Renal cortical epithelial cell (primary cell): ENCODE results near the gene MAN2A2. TPM values are rescaled to one million over a fixed set of nuclear protein-coding genes. Genes with fewer than 3 reads are reported as not detected.
"Not testable (repeated sequence)": the region's sequence is repeated elsewhere in the genome, so short reads cannot be mapped to it uniquely, and the experiment has no call there.

Source experiments
- DNase-seq: peaks from one replicate; pipeline ENCODE4 v3.0.0-alpha.2; 2011; ENCODE audit warnings: low read depth
- total RNA-seq: library from RNA; depleted of rRNA; stranded (reverse); fragments of >200 nt; gene quantifications from 2 replicates; pipeline ENCODE4 v1.2.3, GENCODE V29; 2014

Gene MAN2A2
- total RNA-seq, 1 donor from 2014 or later: 31.3 TPM

DNA sequence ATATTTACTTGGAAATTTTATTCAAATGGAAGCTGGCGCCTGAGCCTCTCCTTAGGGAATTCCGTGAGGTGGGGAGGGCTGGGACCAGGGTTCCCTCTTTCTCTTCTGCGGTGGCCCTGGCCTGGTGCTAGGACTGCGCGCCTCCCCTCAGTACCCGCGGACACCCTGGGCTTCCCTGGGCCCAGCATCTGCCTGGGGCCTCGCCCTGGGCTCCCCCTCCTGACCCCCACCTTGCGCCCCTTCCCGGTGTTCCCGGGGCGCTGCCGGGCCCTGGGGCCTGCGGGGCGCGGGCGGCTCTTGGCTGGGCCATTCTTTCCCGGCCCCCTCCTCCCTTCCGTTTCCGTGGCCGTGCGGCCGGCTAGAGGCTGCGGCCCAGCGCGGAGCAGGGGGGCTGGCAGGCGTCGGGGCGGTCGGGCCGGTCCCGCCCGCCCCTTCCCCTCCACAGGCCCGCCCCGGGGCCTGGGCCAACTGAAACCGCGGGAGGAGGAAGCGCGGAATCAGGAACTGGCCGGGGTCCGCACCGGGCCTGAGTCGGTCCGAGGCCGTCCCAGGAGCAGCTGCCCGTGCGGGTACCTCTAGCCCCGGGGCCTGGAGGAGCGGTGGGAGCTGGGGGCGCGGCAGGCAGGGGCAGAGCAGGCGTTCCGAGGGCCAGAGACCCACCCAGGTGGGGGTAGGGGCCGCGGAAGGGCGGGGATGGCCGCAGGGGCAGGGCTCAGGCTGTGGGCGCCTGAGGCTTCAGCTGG is 19.0 kb upstream of the MAN2A2 start, which contains the start of gene FES:
Gene FES (plus strand): TSS at position 529 of the 743 bp plus-strand sequence. CDS start 542 bp downstream, outside the sequence.
- DNase-seq: no peak

DNA sequence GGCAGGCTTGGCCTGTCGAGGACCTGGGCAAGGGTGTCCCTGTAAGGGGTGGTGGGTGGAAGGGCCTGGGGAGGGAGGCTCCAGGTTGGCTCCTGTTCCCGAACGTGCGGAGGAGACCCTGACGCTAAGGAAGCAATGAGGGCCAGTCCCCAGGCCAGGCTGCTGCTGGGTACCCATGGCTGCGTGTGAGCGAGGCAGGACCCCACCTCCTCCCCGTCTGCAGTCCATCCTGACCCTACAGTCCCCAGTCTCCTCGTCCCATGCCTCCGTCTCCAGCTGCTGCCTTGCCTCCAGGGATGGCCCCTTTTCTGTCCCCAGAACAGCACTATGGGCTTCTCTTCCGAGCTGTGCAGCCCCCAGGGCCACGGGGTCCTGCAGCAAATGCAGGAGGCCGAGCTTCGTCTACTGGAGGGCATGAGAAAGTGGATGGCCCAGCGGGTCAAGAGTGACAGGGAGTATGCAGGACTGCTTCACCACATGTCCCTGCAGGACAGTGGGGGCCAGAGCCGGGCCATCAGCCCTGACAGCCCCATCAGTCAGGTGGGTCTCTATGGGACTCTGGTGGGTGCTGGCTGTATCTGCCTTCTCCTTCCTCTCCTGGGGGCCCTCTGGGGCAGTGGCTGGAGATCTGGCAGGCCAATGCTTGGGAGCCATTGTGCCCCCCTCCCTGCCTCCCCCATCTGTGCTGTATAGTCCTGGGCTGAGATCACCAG is 18.2 kb upstream of the MAN2A2 start:
- DNase-seq: no peak

DNA sequence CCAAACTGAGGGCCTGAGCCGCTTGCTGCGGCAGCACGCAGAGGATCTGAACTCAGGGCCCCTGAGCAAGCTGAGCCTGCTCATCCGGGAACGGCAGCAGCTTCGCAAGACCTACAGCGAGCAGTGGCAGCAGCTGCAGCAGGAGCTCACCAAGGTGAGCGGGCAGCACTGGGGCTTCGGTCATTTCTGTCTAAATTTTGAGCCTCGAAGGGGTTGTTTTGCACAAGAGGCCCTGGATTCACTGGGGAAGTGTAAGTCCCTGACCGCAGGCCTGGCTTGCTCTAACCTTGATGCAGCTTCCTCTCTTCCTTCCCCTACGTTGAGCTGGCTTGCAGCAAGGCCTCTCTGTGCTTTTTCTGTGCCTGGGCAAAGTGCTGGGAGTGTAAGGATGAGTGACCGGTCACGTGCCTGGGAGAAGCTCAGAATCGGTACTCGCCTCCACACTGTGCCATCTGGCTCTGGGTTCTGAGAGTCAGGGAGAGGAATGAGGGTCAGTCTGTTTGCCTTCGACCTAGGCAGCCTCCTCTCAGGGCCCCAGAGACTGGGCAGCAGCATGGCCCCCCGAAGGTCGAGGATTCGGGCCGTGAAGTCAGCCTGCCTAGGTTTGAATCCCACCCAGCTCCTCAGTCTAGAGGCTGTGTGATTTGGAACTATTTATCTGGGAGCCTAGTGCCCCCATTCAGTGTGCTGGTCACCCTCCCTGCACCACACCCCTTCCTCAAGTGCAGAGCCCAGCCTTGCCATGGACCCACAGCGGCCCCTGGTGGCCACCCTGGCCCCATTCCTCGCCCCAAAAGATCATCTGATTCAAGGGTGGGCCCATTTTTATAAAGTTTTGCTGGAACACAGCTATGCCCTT is 17.4 kb upstream of the MAN2A2 start:
- DNase-seq: no peak

DNA sequence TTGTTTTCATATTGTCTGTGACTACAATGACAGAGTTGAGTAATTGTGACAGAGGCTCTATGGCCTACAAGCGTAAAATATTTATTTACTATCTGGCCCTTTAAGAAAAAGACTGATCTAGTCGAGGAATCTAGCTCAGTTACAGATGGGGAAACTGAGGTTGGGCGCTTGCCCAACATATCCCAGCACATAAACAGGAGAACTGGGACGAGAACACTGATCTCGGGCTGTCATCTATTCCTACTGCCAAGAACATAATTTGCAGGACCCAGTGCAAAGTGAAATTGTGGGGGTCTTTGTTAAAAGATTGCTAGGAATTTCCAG is 16.8 kb upstream of the MAN2A2 start:
- DNase-seq: no peak

DNA sequence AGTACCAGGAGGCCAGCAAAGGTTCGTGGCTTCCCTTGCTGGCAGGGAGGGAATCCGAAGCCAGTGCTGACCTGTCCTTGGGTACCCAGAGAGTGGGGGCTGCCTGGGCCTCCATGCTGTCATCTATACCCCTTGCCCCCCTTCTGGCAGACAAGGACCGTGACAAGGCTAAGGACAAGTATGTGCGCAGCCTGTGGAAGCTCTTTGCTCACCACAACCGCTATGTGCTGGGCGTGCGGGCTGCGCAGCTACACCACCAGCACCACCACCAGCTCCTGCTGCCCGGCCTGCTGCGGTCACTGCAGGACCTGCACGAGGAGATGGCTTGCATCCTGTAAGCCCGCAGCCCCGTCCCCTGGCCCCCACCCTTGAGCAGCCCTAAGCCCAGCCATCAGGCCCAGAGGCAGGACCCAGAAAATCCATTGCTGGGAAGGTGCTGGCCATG is 16.0 kb upstream of the MAN2A2 start:
- DNase-seq: no peak

DNA sequence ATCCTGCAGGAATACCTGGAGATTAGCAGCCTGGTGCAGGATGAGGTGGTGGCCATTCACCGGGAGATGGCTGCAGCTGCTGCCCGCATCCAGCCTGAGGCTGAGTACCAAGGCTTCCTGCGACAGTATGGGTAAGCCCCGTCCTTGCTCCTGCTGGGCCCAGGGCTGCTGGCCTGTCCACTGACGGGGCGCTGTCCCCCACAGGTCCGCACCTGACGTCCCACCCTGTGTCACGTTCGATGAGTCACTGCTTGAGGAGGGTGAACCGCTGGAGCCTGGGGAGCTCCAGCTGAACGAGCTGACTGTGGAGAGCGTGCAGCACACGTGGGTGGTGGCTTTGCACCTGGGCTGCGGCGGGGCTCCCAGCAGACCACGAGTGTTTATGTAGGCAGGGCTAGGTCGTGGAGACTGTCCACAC is 13.8 kb upstream of the MAN2A2 start:
- no peak for DNase-seq

DNA sequence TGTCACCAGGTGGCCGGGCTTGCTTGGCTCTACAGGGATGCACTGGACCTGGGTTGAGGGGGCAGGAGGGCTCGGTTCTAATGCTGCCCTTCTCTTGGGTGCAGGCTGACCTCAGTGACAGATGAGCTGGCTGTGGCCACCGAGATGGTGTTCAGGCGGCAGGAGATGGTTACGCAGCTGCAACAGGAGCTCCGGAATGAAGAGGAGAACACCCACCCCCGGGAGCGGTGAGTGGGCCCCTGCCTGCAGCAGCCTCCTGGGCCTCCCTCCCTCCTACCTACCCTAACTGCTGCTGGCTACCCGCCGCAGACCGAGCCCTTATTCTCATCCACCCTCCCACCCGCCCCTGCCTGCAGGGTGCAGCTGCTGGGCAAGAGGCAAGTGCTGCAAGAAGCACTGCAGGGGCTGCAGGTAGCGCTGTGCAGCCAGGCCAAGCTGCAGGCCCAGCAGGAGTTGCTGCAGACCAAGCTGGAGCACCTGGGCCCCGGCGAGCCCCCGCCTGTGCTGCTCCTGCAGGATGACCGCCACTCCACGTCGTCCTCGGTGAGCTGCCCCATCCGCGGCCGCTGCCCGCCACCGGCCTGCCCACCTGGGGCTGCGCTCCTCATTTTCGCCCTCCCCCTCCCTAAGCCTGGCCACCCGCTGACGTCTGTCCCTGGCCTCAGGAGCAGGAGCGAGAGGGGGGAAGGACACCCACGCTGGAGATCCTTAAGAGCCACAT is 13.2 kb upstream of the MAN2A2 start:
- DNase-seq: no peak

DNA sequence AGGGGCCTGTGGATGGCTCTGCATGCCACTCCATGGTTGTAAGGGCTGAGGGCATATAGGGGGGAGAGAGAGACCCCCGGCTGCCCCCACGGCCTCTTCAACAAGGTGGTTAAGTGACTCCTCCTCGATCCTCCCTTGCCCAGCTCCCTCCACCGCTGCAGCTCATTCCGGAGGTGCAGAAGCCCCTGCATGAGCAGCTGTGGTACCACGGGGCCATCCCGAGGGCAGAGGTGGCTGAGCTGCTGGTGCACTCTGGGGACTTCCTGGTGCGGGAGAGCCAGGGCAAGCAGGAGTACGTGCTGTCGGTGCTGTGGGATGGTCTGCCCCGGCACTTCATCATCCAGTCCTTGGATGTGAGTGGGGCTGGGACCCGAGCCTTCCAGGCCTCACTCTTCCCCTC is 12.3 kb upstream of the MAN2A2 start:
- no peak for DNase-seq

DNA sequence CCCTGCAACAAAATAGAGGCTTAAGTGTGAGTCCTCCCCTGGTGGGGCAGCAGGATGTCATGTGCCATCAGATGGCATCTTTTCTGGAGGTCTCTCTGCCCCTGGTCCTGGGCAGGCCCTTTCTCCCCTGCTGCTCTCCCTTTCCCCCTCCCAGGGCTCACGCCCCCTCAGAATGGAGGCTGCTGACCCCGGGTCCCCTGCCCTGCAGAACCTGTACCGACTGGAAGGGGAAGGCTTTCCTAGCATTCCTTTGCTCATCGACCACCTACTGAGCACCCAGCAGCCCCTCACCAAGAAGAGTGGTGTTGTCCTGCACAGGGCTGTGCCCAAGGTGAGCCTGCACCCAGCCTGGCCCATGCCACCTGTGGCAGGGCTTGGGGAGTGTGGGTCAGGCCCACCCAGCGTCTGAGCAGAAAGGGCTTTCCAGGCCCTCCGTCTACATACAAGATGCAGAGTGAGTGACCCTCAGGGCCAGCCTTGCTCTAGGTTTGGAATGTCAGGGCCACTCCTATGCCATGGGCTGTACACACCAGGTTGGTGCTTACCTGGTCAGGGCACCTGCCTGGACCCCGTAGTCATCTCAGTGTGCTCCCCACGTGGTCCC is 11.7 kb upstream of the MAN2A2 start:
- DNase-seq: no peak

DNA sequence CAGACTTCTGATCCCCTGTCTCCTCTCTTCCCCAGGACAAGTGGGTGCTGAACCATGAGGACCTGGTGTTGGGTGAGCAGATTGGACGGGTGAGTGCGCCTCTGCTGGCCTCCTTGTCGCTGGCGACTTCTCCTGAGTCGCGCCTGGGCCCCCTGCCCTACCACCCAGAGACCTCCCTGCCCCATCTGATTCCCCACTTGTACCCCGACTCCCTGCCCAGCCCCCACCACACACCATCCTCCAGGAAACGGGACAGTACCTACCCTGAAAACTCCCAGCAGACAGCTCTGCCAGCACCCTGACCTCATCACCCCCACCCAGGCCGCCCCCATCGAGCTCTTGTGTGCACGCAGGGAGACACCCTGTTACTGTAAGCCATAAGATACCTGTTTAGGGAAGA is 11.1 kb upstream of the MAN2A2 start:
- DNase-seq: no peak

DNA sequence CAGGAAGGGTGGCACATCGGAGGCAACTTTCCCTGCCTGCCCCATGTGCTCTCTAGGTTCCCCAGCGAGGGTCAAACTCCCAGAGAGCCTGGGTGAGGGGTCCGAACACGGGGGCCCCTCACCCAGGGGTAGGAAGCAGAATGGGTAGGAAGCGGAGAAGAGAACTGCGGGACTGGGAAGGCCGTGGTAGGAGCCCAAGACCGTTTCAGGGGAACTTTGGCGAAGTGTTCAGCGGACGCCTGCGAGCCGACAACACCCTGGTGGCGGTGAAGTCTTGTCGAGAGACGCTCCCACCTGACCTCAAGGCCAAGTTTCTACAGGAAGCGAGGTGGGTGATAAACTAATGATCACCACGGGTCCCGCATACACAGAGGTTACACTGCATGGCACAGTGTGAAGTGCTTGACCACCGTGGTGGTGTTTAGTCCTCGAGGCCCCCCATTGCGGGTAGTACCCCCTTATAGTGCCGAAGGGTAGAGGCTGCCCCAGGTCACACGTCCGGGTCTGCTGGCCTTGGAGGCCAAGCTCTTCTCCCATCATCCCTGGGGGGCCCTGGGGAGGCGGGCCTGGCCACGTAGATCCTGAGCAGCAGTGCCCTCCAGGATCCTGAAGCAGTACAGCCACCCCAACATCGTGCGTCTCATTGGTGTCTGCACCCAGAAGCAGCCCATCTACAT is 10.5 kb upstream of the MAN2A2 start:
- DNase-seq: no peak

DNA sequence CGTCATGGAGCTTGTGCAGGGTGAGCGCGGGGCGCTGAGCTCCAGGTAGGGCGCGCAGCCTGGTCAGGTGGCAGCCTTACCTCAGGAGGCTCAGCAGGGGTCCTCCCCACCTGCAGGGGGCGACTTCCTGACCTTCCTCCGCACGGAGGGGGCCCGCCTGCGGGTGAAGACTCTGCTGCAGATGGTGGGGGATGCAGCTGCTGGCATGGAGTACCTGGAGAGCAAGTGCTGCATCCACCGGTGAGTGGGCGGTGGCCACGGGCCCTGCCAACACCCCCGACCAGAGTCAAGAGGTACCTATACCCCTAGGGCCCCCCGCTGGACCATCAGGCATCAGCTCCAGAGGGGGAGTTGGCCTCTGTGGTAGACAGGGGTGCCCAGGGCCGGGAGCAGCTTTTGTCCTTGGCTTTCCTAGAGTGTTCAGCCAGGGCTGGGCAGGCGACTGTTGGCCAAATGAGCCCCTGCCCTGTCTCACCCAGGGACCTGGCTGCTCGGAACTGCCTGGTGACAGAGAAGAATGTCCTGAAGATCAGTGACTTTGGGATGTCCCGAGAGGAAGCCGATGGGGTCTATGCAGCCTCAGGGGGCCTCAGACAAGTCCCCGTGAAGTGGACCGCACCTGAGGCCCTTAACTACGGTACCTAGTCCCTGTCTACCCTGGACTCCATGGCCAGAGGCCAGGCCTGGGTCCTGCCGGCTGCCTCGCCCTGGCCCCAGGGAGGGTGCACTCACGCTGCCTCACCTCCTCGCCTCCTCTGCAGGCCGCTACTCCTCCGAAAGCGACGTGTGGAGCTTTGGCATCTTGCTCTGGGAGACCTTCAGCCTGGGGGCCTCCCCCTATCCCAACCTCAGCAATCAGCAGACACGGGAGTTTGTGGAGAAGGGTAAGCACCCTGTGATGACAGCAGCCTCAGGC is 9.7 kb upstream of the MAN2A2 start:
- DNase-seq: no peak

DNA sequence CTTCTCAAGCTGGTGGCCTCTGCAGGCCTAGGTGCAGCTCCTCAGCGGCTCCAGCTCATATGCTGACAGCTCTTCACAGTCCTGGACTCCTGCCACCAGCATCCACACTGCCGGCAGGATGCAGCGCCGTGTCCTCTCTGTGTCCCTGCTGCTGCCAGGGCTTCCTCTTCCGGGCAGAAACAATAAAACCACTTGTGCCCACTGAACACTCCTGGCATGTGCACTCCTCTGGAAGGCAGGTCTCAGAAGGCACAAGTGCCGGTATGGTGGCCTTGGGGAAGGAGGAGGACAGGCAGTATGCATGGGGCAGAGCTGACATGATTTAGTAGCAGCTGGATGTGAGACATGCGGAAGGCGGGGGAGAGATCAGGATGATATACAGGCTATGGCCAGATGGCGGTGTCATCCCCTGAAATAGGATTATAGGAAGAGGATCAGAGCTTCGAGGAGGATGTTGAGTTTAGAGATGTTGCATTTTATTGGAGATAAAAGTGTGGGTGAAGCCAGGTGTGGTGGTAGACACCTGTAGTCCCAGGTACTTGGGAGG is 7.5 kb upstream of the MAN2A2 start:
- no peak for DNase-seq

DNA sequence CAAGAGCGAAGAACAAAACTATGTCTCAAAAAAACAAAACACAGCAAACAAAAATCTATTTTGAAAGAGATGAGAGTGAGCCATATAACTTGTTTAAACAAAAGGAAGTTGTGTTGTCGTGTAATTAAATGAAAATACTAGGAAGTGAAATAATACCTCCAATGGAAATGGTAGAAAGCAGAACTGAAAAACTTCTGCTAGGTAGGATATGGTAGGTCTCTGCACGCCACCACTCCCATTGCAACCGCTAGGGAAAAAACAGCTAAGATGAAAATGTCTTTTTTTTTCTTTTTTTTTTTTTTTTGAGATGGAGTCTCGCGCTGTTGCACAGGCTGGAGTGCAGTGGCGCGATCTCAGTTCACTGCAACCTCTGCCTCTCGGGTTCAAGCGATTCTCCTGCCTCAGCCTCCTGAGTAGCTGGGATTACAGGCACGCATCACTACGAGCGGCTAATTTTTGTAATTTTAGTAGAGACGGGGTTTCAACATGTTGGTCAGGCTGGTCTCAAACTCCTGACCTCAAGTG is 5.9 kb upstream of the MAN2A2 start:
- not testable (repeated sequence) for DNase-seq

DNA sequence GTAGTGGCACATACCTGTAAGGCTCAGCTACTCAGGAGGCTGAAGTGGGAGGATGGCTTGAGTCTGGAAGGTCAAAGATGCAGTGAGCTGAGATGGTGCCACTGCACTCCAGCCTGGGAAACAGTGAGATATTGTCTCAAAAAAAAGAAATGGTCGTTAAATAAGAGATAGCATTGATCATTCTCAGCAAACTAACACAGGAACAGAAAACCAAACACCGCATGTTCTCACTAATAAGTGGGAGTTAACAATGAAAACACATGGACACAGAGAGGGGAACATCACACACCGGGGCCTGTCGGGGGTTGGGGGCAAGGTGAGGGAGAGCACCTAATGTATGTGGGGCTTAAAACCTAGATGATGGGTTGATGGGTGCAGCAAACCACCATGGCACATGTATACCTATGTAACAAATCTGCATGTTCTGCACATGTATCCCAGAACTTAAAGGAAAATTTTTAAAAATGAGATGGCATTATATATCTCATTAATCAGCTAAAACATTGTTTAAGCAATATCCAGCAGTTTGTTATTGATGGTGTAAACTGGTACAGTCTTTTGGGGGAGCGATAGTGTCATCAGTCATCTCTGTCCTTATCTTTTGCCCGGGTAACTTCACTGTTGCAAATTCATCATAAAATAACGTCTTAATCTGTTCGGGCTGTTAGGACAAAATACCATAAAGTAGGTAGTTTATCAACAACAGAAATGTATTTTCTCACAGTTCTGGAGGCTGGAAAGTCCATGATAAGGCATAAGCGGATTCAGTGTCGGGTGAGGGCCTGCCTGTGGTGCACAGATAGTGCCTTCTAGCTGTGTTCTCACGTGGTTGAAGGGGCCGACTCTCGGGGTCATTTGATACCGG is 1.7 kb upstream of the MAN2A2 start:
- no peak for DNase-seq

DNA sequence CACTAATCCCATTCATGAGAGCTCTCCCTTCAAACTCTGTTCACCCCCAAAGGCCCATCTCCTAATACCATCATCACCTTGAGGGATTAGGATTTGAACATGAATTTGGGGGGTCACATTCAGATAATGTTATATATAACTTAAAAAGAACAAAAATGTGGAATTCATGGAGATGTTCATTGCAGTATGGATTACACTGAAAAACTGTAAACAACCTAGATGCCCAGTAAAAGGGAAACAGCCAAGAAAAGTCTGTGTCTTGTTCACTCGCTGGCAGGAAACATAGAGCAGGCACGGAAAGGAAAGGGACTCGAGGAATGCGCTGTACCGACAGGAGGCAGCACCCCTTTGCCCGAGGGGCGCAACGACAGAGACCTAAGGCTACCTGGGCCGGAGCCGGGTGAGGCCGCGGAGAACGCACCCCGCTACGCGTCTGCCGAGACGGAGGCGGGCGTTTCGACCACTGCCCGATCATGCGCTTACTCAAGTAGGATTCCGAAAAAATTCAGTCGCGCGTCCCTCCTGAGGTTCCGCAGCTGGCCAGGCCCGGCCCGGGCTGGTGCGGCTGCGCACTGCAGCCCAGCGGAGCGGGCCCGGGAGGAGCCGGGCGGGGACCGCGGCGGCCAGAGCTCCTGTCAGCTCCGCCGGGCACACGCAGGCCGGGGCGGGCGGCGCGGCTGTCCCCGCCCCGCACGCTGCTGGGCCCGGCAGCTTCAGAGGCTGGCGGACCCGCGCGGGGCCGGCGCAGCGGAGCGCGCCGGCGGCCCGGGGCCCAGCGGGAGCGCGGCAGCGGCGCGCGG is 862 bp upstream of the MAN2A2 start:
- DNase-seq: peak; percentile 57
